ENCODE data around the gene PARD3.

DNA sequence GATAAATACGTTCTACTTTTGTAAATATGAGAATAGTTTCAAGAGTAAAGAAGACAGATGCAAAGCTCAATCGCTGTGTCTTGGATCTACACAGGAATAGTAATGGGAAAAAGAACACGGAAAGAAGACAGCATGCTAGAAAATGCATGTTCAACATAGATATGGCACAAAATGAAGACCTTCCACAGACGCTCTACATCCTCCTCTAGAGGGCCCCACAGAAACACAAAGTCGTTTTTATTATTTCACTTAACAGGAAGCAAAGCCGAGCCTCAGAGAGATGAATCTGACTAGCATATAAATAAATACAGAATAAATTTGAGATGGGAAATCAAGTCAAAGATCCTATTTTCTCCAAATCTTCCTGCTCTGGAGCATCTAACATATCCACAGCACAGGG lies 292.6 kb downstream of the PARD3 start:
- TF ChIP-seq POLR2AphosphoS5 (IDR thresholded peaks at IDR 0.05): no peak
- TF ChIP-seq, protein P1, sequence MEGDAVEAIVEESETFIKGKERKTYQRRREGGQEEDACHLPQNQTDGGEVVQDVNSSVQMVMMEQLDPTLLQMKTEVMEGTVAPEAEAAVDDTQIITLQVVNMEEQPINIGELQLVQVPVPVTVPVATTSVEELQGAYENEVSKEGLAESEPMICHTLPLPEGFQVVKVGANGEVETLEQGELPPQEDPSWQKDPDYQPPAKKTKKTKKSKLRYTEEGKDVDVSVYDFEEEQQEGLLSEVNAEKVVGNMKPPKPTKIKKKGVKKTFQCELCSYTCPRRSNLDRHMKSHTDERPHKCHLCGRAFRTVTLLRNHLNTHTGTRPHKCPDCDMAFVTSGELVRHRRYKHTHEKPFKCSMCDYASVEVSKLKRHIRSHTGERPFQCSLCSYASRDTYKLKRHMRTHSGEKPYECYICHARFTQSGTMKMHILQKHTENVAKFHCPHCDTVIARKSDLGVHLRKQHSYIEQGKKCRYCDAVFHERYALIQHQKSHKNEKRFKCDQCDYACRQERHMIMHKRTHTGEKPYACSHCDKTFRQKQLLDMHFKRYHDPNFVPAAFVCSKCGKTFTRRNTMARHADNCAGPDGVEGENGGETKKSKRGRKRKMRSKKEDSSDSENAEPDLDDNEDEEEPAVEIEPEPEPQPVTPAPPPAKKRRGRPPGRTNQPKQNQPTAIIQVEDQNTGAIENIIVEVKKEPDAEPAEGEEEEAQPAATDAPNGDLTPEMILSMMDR (IDR thresholded peaks at IDR 0.05): no peak
